HepG2 (cell line): ENCODE measurements around the gene DNPEP.

Source experiments
- KLF6 ChIP-seq: IDR thresholded peaks from 2 replicates; pipeline ENCODE4 v1.8.0; 2016; ENCODE audit warnings: missing biosample characterization, missing genetic modification reagents
- RFX5 ChIP-seq: IDR thresholded peaks from 2 replicates; pipeline ENCODE4 v1.6.1; 2011; ENCODE audit warnings: low read depth, low read length, improper control_type of control experiment
- TP53 ChIP-seq: sonication (generic); formaldehyde crosslinking; conservative IDR thresholded peaks from 2 replicates; pipeline ENCODE4 v1.4.0; 2020; ENCODE audit warnings: missing genetic modification reagents
- ZBTB7A ChIP-seq: sonication (generic); formaldehyde crosslinking; IDR thresholded peaks from 2 replicates; pipeline ENCODE4 v1.8.0; 2022; ENCODE audit warnings: mild to moderate bottlenecking, missing genetic modification reagents
- ZBTB8A ChIP-seq: sonication (generic); formaldehyde crosslinking; IDR thresholded peaks from 2 replicates; pipeline ENCODE4 v1.4.0; 2020; ENCODE audit warnings: mild to moderate bottlenecking, low read depth, missing genetic modification reagents, borderline replicate concordance
- ZNF281 ChIP-seq: sonication (generic); formaldehyde crosslinking; IDR thresholded peaks from 2 replicates; pipeline ENCODE4 v1.4.0; 2020; ENCODE audit warnings: missing genetic modification reagents, borderline replicate concordance
- ZNF772 ChIP-seq: sonication (generic); formaldehyde crosslinking; IDR thresholded peaks from 2 replicates; pipeline ENCODE4 v1.5.0; 2020; ENCODE audit warnings: mild to moderate bottlenecking, missing genetic modification reagents
- ZSCAN29 ChIP-seq: sonication (generic); formaldehyde crosslinking; conservative IDR thresholded peaks from 2 replicates; pipeline ENCODE4 v1.4.0; 2020; ENCODE audit warnings: mild to moderate bottlenecking, missing genetic modification reagents

- TF ChIP-seq KLF6 (CRISPR knock-in tag): no peak
- TF ChIP-seq TP53 (CRISPR knock-in tag): no peak
- TF ChIP-seq ZBTB8A (CRISPR knock-in tag): no peak
- TF ChIP-seq ZNF772 (CRISPR knock-in tag): no peak
- no peak for TF ChIP-seq RFX5
- TF ChIP-seq ZNF281 (CRISPR knock-in tag): no peak
- TF ChIP-seq ZBTB7A (CRISPR knock-in tag): no peak
- TF ChIP-seq ZSCAN29 (CRISPR knock-in tag): no peak
These were observed 36.1 kb upstream of the DNPEP start for GRCh38 chr2:219423652-219424377.
